ENCODE data around the gene RASGRP1. TPM values are rescaled to one million over a fixed set of nuclear protein-coding genes. Genes with fewer than 3 reads are reported as not detected.

The RASGRP1 gene
- total RNA-seq, 1 experiment from 2014 or later = 0.85 TPM

DNA sequence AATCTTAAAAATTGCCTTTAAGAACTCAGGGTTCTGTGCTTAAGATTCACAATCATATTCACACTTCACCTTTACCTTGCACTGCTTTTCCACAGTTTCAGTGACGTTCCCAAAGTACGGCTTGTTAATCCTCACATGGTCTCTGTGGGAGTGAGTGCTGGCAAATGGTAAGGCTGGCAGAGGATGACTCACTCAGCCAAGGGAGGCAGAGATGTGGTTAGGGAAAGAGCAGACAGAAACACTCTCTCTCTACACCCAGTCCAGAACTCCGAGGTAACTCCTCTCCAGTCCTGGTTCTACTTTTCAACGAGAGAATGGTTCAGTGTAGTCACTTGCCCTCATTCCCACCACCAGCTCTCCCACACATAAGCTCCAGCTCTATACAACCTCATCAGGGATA is 33.1 kb downstream of the RASGRP1 start:
- H4K5ac ChIP-seq (ENCODE audit: insufficient read length, low read depth, low read length) = no peak overlapping the region
- H2AK5ac ChIP-seq (ENCODE audit: insufficient read length, low read length) = no peak overlapping the region
- H3K9me3 ChIP-seq (ENCODE audit: control insufficient read depth, low read depth, low read length) = no peaks in the 10 kb centered on the region
- H4K91ac ChIP-seq (ENCODE audit: insufficient read length, low read depth, low read length) = no peak overlapping the region
- no peaks in the 10 kb centered on the region for H3K4me1 ChIP-seq (ENCODE audit: insufficient read depth, low read length)
- no peak overlapping the region for H3K23ac ChIP-seq (ENCODE audit: insufficient read length, low read depth, low read length)
- H2BK15ac ChIP-seq (ENCODE audit: low read depth, low read length) = no peak overlapping the region
- H2BK5ac ChIP-seq (ENCODE audit: insufficient read length, low read length) = no peak overlapping the region
- TF ChIP-seq, protein P1, sequence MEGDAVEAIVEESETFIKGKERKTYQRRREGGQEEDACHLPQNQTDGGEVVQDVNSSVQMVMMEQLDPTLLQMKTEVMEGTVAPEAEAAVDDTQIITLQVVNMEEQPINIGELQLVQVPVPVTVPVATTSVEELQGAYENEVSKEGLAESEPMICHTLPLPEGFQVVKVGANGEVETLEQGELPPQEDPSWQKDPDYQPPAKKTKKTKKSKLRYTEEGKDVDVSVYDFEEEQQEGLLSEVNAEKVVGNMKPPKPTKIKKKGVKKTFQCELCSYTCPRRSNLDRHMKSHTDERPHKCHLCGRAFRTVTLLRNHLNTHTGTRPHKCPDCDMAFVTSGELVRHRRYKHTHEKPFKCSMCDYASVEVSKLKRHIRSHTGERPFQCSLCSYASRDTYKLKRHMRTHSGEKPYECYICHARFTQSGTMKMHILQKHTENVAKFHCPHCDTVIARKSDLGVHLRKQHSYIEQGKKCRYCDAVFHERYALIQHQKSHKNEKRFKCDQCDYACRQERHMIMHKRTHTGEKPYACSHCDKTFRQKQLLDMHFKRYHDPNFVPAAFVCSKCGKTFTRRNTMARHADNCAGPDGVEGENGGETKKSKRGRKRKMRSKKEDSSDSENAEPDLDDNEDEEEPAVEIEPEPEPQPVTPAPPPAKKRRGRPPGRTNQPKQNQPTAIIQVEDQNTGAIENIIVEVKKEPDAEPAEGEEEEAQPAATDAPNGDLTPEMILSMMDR (conservative IDR thresholded peaks at IDR 0.05) = no peak
- H2BK20ac ChIP-seq (ENCODE audit: low read depth, low read length, poor library complexity, severe bottlenecking) = no peak overlapping the region
- H3K27ac ChIP-seq (ENCODE audit: insufficient read length, low read depth, low read length) = no peak overlapping the region
- H4K20me1 ChIP-seq (ENCODE audit: control insufficient read depth, insufficient read depth, insufficient read length) = no peaks in the 10 kb centered on the region
- H3K9ac ChIP-seq (ENCODE audit: extremely low read depth, insufficient read length, low read length) = no peak overlapping the region
- H3K4me2 ChIP-seq (ENCODE audit: insufficient read depth, insufficient read length, low read length) = no peak overlapping the region
- no peak for DNase-seq
- no peaks in the 10 kb centered on the region for H3K9me3 Mint-ChIP-seq
- no peaks in the 10 kb centered on the region for H3K27me3 ChIP-seq (ENCODE audit: insufficient read depth, low read length)
- no peak overlapping the region for H3T11ph ChIP-seq (ENCODE audit: low read length)
- H4K8ac ChIP-seq (replicated peaks; ENCODE audit: insufficient read length, low read depth, low read length) = no peak overlapping the region
- no peak overlapping the region for H2BK120ac ChIP-seq (ENCODE audit: low read depth, low read length, poor library complexity, severe bottlenecking)
- no peak overlapping the region for H2BK12ac ChIP-seq (ENCODE audit: insufficient read length, low read depth, low read length)
- H3K79me1 ChIP-seq (ENCODE audit: insufficient read depth, low read depth, low read length, poor library complexity, severe bottlenecking) = no peaks in the 10 kb centered on the region
- H3K27me3 Mint-ChIP-seq (ENCODE audit: low read depth) = no peaks in the 10 kb centered on the region; the same call in 1 of the 2 replicates
- peaks cover 0 to 7% of the 10 kb centered on the region in 2 experiments; a peak in 2 of 4 replicates for H3K4me1 Mint-ChIP-seq
- H3K36me3 Mint-ChIP-seq (ENCODE audit: insufficient read depth in 1 of 3, low read depth in 3 of 3) = no peaks in the 10 kb centered on the region
- no peak overlapping the region for H3K4me3 Mint-ChIP-seq
- H3K23me2 ChIP-seq (ENCODE audit: insufficient read length, low read depth, low read length, poor library complexity, severe bottlenecking) = no peaks in the 10 kb centered on the region
- H3K4ac ChIP-seq (ENCODE audit: low read depth, low read length) = no peak overlapping the region
- no peak overlapping the region for H3K56ac ChIP-seq (ENCODE audit: insufficient read length, low read depth, low read length)
- no peak overlapping the region for H3K18ac ChIP-seq (ENCODE audit: insufficient read length, low read depth, low read length)
- no peak overlapping the region for H3K14ac ChIP-seq (ENCODE audit: insufficient read depth, low read length)
- no CpG with 5 or more reads among the region's 4 CpGs for WGBS (ENCODE audit: extremely low coverage, insufficient read length, low lambda C conversion rate)
- H3K79me2 ChIP-seq (ENCODE audit: insufficient read depth, low read length) = no peaks in the 10 kb centered on the region
- H3K27ac Mint-ChIP-seq = no peak overlapping the region; a peak in 1 of 7 replicates
- H2AFZ ChIP-seq (ENCODE audit: low read length) = no peak overlapping the region
